Activated CD8-positive, alpha-beta T cell treated with anti-CD3 and anti-CD28 coated beads for 36 hours (primary cell): ENCODE measurements around the gene VPS9D1. TPM values are rescaled to one million over a fixed set of nuclear protein-coding genes. Genes with fewer than 3 reads are reported as not detected.
A peak's percentile ranks its signal among the peaks of the same experiment; 100 is the strongest.

Experiments
- ATAC-seq: fragments of 200-7000 bp; cut with Tn5 transposase; one replicate; pipeline ENCODE4 v1.10.0; 2021; ENCODE audit warnings: mild to moderate bottlenecking, moderate library complexity
- CTCF ChIA-PET: fragments of 350-600 bp; sonication (Branson Sonifier 250); formaldehyde crosslinking; loops from one replicate; lab custom pipeline; 2021; ENCODE audit warnings: antibody characterized with exemption; lab: Charles Lee
- POLR2A ChIA-PET: fragments of 350-600 bp; sonication (Branson Sonifier 250); formaldehyde crosslinking; loops from one replicate; lab custom pipeline; 2021; ENCODE audit warnings: antibody characterized with exemption; lab: Charles Lee
- DNase-seq: peaks from one replicate; pipeline ENCODE4 v3.0.0-alpha.2; 2020
- H3K27ac Mint-ChIP-seq: one replicate; pipeline ENCODE4 v1.8.0; 2021; ENCODE audit warnings: mild to moderate bottlenecking, mixed read lengths
- H3K27me3 Mint-ChIP-seq: one replicate; pipeline ENCODE4 v1.8.0; 2021; ENCODE audit warnings: mixed read lengths
- H3K36me3 Mint-ChIP-seq: one replicate; pipeline ENCODE4 v1.8.0; 2021; ENCODE audit warnings: low read depth, mixed read lengths
- H3K4me1 Mint-ChIP-seq: one replicate; pipeline ENCODE4 v1.8.0; 2021; ENCODE audit warnings: low read depth, mixed read lengths
- H3K4me3 Mint-ChIP-seq: one replicate; pipeline ENCODE4 v1.8.0; 2021; ENCODE audit warnings: mild to moderate bottlenecking, moderate library complexity, mixed read lengths
- H3K9me3 Mint-ChIP-seq: one replicate; pipeline ENCODE4 v1.8.0; 2021; ENCODE audit warnings: mixed read lengths
- intact Hi-C: fragments of 100-400 bp; cut with micrococcal nuclease; formaldehyde crosslinking; loops from one replicate; pipeline ENCODE4 v1.10.0; 2022
- total RNA-seq, 2 experiments: library from RNA; stranded (reverse); gene quantifications; one replicate each; pipeline ENCODE4 v1.2.3, GENCODE V29; 2021
- TF ChIP-seq, protein P1 (sequence below): fragments of 200-600 bp; IDR thresholded peaks from one replicate; pipeline ENCODE4 v1.8.0; 2022; ENCODE audit warnings: antibody characterized with exemption, mild to moderate bottlenecking

VPS9D1 gene
- total RNA-seq, 2 experiments from 2014 or later: 1.5 to 1.6 TPM

DNA sequence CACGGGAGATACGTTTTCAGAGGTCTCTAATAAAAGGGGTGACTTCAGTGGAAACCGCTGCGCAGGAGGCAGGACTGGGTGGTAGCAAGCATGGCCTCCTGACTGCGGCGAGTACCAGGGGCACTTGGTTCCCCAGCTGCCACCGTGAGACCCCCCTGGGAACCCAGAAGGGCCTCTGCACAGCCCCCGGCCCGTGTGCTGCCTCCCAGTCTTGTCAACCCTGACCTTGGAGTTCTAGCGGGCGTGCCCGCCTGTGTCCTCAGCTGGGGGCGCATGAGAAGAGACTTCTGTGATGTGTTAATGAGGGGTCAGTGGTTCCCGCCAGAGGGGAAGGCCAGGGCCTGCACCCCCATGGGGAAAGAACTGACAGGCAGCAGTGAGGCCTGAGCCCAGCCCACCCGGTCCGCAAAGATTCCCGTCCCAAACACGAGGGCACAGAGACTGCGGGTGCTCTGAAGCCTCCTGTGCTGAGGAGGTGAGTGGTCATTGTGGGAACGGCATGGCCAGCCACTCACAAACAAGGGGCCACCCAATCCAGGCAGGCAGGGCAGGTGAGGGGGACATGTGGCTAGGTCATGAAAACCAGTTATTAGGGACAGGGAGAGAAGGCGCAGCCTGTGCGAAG is 10.0 kb upstream of the VPS9D1 start:
- peaks cover 29% of the 10 kb centered on the region for H3K4me1 Mint-ChIP-seq
- TF ChIP-seq, protein P1, sequence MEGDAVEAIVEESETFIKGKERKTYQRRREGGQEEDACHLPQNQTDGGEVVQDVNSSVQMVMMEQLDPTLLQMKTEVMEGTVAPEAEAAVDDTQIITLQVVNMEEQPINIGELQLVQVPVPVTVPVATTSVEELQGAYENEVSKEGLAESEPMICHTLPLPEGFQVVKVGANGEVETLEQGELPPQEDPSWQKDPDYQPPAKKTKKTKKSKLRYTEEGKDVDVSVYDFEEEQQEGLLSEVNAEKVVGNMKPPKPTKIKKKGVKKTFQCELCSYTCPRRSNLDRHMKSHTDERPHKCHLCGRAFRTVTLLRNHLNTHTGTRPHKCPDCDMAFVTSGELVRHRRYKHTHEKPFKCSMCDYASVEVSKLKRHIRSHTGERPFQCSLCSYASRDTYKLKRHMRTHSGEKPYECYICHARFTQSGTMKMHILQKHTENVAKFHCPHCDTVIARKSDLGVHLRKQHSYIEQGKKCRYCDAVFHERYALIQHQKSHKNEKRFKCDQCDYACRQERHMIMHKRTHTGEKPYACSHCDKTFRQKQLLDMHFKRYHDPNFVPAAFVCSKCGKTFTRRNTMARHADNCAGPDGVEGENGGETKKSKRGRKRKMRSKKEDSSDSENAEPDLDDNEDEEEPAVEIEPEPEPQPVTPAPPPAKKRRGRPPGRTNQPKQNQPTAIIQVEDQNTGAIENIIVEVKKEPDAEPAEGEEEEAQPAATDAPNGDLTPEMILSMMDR: no peak
- H3K27ac Mint-ChIP-seq: no peak overlapping the region
- intact Hi-C loops: no loop called here
- DNase-seq: no peak
- ChIA-PET POLR2A (interaction anchor here (1.8 to 2.3 kb wide), 2 partner anchors 8 to 24 kb away, joined by 3 to 8 read pairs; no protein-coding TSS in a partner anchor), CTCF (no interaction called here)
- H3K4me3 Mint-ChIP-seq: no peak overlapping the region
- no peaks in the 10 kb centered on the region for H3K9me3 Mint-ChIP-seq
- no peaks in the 10 kb centered on the region for H3K27me3 Mint-ChIP-seq
- peaks cover 60% of the 10 kb centered on the region for H3K36me3 Mint-ChIP-seq
- no peak for ATAC-seq

DNA sequence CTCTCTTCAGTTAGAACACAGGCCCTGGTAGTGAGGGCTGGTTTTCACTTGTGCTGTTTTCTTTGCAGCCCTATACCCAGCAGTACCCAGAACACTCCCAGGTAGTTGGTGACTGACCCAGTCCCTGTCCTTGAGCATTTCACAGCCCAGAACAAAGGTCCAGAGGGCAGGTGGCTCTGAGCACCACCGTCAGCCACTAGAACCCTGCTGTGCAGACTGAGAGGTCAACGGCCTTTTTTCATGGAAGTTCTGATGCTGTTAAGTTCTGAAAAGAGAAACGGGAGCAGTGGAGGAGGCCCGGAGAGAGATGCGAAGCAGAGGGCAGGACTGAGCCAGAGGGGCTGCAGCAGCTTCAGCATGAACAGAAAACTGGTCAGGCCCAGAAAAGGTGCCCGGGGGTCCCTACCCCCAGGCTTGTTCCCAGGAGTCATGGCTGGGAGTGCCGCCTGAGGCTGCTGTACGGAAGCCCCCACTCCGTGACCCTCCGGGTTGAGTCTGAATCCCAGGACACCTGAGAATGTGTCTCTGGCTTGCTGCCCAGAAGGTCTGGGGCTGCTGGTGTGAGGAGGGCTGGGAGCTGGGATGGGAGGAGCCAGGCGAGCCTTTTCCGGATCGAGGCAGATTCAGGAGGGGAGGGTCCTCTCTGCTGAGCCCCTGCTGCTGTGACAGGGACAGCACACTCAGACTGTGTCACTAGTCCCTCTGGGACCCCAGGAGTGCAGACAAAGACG is 9.3 kb upstream of the VPS9D1 start:
- TF ChIP-seq, protein P1: no peak
- Mint-ChIP-seq H3K4me3 (no peak overlapping the region), H3K27me3 (no peaks in the 10 kb centered on the region), H3K9me3 (no peaks in the 10 kb centered on the region), H3K36me3 (peaks cover 54% of the 10 kb centered on the region), H3K27ac (peak overlapping the region; percentile 30), H3K4me1 (peaks cover 29% of the 10 kb centered on the region)
- ATAC-seq (no peak), DNase-seq (no peak)
- ChIA-PET CTCF (no interaction called here), POLR2A (interaction anchor here (1.8 to 2.3 kb wide), 2 partner anchors 9 to 11 kb away, joined by 4 to 8 read pairs; no protein-coding TSS in a partner anchor)
- intact Hi-C loops: no loop called here

DNA sequence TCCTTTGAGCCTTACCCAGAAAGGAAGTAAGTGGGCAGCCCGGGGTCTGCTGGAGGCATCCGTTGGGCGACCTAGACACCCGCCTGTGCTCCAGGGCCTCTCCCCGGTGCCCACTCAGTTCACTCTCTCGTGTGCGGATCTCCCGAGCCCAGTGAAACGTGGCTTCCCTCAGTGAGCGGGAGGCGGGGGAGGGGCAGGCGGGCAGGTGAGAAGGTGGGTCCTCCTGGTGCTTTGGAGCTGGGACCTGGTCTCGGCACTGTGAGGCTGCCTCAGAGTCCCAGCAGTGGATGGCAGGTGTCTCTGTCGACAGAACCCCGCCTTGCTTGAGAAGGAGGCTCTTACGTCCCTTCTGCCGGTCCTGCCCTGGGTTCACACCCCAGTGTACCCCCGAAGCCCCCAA is 8.6 kb upstream of the VPS9D1 start:
- no peaks in the 10 kb centered on the region for H3K27me3 Mint-ChIP-seq
- ATAC-seq (no peak), DNase-seq (no peak)
- CTCF ChIA-PET: no interaction called here
- H3K9me3 Mint-ChIP-seq: no peaks in the 10 kb centered on the region
- POLR2A ChIA-PET: interaction anchor here (0.6 to 2.3 kb wide), 3 partner anchors 10 to 38 kb away, joined by 3 to 8 read pairs (median 4); no protein-coding TSS in a partner anchor
- no peak overlapping the region for H3K27ac Mint-ChIP-seq
- H3K4me3 Mint-ChIP-seq: no peak overlapping the region
- TF ChIP-seq, protein P1: no peak
- peaks cover 50% of the 10 kb centered on the region for H3K36me3 Mint-ChIP-seq
- H3K4me1 Mint-ChIP-seq: peaks cover 32% of the 10 kb centered on the region
- intact Hi-C loops: no loop called here

DNA sequence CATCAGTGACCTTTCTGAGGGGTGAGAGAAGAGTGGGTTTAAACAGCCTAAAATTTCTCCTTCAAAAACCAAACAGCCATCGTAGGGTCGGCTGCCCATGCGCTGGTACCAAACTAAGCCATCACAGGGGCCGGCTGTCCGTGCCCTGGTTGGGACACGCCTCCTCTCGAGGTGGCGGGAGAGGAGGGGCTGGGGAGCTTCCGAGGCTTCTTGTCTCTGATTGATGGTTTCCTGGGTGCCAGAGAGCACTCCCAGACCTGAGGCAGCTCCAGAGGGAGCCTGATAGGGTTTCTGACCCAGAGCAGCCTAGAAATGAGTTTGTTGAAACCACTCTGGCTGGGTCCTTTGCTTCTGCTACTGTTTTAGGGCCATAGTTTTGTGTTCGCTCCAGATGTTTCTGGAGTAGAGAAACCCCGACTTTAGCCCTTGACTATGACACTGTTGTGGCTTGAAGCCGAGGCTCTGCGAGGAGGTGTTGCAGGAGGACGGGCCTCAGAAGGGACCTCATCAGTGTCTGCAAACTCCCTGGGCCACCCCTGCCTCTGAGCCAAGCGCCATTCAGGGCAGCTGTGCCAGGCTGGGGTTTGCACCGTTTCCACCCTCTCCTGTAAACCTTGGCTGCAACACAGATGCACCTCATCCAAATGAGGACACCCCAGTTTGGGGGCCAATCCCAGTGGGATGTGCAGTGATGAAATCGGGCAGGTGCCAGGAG is 6.9 kb upstream of the VPS9D1 start:
- CTCF ChIA-PET: interaction anchor here (0.9 to 4.3 kb wide), 3 partner anchors 22 to 29 kb away, joined by 3 to 23 read pairs (median 3); no protein-coding TSS in a partner anchor
- Mint-ChIP-seq H3K27me3 (no peaks in the 10 kb centered on the region), H3K27ac (peak overlapping the region; percentile 42), H3K9me3 (no peaks in the 10 kb centered on the region), H3K36me3 (peaks cover 50% of the 10 kb centered on the region), H3K4me1 (peaks cover 43% of the 10 kb centered on the region), H3K4me3 (no peak overlapping the region)
- DNase-seq (no peak), ATAC-seq (no peak)
- intact Hi-C loops: no loop called here
- TF ChIP-seq, protein P1: no peak
- POLR2A ChIA-PET: interaction anchor here (0.8 to 1.3 kb wide), 4 partner anchors 9 to 197 kb away, joined by 3 to 5 read pairs (median 3); no protein-coding TSS in a partner anchor
